ENCODE measurements around the gene AFAP1L1.

AFAP1L1 gene

DNA sequence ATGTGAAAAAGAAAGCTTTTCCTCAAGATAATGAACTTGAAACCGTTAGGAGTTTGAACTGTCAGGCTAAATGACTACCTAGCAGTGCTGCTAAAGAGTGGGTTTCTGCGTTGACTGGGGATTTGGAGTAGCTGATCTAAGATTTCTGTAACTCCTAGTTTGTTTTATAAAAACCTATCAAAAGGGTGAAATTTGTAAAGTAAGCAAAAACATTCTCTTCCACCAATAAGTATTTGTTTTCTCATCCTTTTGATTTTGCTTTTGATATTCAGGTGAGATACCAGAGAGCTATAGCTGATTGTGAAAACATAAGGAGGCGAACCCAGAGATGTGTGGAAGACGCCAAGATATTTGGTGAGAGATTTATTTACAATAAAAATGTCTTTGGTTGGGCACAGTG lies 77.7 kb downstream of the AFAP1L1 start:
- DNase-seq (ENCODE audit: low spot score): no peak

DNA sequence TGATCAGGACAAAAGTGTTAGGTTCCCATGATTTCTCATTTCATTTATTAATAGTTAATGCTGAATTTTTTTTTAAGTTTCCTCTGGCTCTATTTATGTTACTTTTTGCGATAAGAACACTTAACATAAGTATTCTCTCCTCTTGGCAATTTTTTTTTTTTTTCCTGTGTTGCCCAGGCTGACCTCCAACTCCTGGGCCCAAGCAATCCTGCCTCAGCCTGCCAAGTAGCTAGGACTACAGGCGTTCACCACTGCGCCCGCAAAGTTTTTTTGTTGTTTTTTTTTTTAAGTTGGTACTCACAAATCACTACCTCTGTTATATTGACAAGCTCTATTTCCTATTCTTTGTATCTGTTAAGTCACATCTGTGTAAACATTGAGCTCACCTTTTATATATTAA lies 80.5 kb downstream of the AFAP1L1 start:
- DNase-seq (ENCODE audit: low spot score): no peak

DNA sequence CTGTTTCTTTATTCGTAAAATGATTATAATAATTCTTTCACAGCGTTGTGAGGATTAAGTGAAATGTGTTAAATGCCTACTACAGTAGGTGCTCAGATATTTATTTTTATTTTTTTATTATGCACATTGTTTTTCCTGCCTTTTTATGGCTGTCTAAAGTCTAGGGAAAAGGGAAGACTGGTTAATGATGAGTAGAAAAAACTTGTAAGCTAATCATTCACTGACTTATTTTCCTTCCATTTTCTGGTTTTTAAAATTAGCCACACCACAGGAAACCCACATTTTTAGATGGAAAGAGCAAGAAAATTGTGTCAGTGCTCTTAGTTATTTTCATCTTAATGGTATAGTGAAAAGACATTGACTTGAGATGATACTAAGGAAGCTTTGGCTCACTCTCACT lies 82.3 kb downstream of the AFAP1L1 start:
- no peak for DNase-seq (ENCODE audit: low spot score)

DNA sequence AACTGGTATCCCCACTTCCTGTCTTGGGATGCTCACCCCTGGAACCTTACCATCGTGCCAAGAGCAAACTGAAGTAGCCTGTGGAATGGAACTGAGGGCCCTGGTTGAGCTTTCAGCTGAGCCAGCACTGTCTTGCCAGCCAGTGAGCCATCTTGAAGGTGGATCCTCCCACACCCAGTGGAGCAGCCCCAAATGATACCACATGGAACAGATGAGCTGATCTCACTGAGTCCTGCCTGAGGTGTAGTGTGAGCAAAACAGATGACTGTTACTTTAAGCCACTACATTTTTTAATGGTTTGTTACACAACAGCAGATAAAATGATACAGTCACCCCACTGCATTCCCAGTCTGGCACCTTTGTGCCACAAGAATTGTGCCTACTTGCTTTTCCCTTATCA lies 84.0 kb downstream of the AFAP1L1 start:
- no peak for DNase-seq (ENCODE audit: low spot score)

DNA sequence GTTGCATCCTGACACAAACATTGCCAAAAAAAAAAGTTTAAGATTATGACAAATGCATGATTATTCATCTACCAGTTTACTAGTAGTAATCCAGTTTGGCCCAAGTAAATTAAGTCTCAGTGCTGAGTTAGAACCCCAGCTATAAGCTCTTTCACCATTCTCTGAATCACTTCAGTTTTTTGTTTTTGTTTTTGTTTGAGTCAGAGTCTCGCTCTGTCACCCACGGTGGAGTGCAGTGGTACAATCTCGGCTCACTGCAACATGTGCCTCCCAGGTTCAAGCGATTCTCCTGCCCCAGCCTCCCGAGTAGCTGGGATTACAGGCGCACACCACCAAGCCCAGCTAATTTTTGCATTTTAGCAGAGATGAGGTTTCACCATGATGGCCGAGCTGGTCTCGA lies 84.7 kb downstream of the AFAP1L1 start:
- no peak for DNase-seq (ENCODE audit: low spot score)

DNA sequence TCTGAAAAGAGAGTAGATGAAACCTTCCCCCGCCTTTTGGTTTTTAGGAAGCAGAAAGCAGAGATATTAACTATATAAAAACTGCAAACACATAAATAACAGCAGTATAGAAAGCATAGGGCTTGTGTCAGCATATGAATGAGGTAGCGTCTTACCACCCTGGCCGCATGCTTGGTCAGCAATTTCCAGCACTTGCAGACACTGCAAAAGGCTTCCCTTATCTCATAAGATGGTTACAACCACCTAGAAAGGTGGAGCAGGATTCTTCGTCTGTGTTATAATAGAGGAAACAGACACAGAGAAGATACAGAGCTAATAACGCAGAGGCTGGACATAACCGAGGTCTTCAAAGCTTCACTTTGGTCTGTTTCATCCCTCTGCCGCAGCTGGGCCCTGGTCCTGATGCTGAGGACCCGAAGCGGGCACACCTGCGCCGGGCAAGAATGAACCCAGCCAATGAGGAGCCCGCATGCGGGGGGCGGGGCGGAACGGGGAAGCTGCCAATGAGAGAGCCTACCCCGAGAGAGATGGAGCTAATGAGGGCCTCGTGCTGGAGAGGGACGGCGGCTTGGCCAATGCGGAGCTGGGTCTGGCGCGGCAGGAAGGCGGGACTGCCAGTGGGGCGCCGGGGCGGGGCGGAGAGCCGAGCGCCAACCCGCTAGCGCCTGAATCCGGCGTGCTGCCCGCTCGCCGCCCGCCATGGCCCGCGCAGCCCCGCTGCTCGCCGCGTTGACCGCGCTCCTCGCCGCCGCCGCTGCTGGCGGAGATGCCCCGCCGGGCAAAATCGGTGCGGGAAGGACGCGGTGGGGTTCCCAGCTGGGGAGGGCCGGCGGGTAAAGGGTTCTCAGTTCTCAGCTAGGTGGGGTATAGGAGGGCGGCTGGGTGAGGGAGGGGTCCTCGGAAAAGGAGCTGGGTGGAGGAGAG lies 86.0 kb downstream of the AFAP1L1 start, which contains the start of gene PCYOX1L:
TSS of gene PCYOX1L (plus strand) at position 677 of the 924 bp plus-strand sequence. CDS start at position 700, 23 bp downstream.
- DNase-seq (ENCODE audit: low spot score): peak; percentile 97

DNA sequence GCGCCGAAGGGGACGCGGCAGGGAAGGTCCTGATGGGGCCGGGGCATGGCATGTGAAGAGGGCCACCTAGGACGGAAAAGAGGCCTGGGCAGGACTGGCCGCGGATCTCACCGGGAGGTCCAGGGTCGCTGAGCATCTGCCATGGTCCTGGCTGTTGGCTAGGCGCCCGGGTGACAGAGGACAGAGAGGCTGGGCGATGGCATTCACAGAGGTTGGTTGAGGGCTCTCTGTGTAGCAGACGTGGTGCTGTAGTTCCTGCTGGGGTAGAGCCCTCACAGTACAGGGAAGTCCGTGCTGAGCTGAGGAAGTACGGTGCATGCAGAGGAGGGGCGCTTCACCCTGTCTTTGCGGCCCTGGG lies 86.6 kb downstream of the AFAP1L1 start:
- DNase-seq (ENCODE audit: low spot score): no peak

DNA sequence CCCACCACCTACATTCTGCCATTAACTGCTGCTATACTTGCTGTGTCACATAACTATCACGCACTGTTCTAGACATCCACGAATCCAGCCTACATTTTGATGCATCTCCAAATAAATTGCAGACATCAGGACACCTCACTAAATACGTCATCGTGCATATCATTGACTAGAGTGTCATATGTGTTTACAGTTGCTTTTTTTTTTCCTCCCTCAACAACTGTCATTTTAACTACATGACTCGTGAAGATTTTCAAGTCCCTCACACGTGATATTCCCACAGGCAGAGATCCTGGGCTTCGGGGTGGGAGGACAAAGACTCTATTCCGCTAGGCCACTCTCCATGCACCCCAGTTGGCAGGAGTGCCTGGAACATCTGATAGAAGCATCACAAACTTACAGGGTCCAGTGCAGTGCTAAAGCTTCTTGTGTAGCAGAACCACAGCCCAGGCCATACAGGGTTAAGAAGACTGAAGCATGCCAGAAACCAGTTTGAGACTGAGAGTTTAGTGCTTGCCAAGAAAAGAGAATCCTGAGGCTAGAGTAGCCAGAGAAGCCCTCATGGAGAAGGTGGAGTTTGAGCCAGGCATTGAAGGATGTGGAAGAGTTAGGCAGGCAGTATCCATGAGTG lies 87.3 kb downstream of the AFAP1L1 start:
- DNase-seq (ENCODE audit: low spot score): no peak

DNA sequence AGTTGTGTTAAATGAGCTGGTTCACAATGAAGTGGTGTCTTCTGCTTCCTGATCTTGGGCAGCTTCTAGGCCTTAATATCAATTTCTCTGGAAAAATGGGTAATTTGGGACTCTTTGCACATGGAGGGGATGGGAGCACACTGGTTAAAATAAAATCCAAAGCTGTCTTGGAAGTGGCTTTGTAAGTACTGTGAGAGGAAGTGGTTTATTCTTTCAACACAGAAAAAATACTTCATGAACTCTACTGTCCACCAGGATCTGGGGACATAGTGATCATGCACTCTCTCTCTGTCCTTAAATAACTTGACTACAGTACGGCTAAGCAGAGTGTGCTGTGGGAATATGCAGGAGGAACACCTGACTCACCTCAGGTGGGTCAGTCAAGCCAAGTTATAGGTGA lies 88.6 kb downstream of the AFAP1L1 start:
- DNase-seq (ENCODE audit: low spot score): no peak

DNA sequence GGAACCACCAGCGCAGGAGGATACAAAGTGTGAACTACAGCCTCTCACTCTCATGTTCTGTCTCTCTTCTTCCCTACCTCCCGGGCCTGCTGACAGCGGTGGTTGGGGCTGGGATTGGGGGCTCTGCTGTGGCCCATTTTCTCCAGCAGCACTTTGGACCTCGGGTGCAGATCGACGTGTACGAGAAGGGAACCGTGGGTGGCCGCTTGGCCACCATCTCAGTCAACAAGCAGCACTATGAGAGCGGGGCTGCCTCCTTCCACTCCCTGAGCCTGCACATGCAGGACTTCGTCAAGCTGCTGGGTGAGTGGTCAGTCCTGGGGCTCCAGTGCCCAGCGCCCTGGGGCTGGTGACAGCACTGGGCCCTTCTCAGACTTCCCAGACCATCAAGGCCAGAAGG lies 90.9 kb downstream of the AFAP1L1 start:
- no peak for DNase-seq (ENCODE audit: low spot score)

DNA sequence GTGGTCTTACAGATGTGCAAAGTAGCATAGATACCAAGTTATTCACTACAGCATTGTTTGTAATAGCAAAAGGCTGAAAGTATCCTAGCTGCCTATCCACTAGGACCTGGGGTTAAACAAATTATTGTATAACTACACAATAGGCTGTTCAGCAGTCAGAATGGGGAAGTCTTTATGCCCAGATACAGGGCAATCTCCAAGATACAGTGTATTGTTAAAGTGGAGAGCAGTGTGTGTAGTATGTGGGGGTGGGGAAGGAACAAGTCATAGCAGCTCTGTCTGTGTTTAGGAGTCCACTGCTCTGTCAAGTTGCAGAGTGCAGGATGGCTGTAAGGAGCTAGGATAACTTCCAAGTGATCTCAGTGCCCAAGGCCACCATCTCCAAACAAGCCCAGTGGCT lies 91.7 kb downstream of the AFAP1L1 start:
- no peak for DNase-seq (ENCODE audit: low spot score)

DNA sequence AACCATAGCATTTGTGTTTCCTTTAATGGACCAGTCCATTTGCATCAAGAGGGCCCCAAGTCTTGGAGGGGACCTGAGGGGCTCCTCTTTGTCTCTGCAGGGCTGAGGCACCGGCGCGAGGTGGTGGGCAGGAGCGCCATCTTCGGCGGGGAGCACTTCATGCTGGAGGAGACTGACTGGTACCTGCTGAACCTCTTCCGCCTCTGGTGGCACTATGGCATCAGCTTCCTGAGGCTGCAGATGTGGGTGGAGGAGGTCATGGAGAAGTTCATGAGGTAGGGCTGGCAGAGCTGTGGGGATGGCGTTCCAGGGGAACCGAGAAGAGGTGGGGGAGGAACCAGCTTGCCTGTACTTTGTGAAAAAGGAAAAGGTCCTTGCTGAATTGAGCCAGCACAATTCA lies 92.3 kb downstream of the AFAP1L1 start:
- DNase-seq (ENCODE audit: low spot score): no peak

DNA sequence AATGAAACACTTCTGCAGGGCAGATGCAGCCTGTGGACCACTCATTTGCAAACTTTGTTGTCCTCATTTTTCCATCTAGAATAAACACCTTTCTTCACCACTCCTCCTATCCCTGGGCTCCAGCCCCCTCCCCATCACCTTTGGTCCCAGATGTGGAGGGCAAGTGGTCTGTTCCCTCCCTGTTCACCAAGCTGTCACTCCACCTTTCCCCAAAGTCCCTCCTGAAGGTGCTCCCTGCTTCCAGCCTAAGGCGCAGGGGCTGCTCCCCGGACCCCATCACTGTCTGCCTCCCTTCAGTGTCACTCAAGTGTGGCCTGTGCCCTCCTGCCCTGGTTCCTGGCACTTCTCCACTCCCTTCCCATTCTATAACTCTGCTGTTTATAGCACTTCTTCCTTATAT lies 93.1 kb downstream of the AFAP1L1 start:
- DNase-seq (ENCODE audit: low spot score): no peak

DNA sequence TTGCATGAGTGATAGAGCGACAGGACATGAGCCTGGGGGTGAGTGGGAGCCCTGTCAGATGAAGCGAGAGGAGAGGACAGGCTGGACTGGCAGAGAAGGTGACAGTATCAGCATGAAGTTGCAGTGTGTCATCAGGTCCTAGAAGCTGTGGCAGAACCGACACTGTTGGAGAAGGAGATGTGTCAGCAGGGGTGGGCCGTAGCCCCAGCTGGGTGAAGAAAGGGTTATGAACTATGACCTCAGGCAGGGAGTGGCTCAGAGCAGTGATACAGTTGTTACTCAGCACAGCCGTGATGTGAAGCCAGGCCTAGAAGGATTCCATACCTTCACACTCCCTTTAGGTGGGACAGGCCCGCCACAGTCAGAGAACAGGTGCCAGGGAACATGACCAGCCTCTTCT lies 93.8 kb downstream of the AFAP1L1 start:
- DNase-seq (ENCODE audit: low spot score): no peak

DNA sequence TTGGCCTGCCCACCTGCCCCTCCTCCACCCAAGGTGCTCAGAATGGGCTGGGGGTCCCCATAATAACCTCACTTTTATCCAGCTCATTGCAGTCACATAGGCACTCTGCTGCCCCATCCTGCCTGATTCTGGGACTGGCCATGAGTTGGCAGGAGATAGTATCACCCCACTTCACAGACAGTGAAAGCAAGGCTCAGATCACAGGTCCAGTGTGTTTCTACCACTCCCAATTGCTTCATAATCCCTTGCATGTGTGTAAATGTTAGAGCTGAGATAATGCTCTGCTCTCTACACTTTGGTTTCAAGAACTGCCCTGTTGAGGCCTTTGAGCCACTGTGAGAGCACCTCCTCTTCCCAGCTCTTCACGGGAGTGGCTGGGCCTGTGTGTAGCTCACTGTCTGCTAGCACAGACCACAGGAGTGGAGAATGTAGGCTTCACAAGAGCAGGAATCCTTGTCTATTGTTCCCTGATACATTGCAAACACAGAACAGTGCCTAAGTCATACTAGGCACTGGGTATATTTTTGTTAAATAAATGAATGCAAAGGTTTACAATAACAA lies 94.6 kb downstream of the AFAP1L1 start:
- DNase-seq (ENCODE audit: low spot score): no peak

DNA sequence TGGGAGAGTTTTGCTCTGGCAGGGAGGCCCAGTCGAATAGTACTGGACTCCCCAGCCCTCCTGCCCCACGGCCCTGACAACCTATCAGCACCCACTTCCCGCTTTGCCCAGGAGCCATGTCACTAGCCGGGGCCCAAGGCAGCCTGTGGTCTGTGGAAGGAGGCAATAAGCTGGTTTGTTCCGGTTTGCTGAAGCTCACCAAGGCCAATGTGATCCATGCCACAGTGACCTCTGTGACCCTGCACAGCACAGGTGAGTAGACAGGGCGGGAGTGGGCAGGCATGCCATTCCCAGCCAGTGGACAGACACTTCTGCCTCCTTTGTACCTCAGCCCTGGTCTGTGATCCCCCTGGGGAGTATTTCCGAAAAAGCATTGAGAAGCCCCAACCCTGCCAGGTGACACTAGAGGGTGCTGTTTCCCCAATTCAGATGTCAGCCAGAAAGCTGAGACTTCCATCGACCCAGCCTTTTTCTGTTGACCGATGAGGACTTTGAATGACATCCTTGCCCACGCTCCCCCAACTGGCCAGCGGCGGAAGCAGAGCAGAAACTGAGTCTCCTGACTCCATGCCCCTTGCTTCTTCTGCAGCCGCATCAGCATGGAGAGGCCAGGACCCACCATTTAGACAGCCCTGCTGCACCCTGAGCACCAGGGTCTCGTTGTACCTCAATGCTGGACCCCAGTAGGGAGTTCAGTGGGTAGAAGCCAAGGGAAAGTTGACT lies 95.8 kb downstream of the AFAP1L1 start:
- peak; percentile 85 for DNase-seq (ENCODE audit: low spot score)

DNA sequence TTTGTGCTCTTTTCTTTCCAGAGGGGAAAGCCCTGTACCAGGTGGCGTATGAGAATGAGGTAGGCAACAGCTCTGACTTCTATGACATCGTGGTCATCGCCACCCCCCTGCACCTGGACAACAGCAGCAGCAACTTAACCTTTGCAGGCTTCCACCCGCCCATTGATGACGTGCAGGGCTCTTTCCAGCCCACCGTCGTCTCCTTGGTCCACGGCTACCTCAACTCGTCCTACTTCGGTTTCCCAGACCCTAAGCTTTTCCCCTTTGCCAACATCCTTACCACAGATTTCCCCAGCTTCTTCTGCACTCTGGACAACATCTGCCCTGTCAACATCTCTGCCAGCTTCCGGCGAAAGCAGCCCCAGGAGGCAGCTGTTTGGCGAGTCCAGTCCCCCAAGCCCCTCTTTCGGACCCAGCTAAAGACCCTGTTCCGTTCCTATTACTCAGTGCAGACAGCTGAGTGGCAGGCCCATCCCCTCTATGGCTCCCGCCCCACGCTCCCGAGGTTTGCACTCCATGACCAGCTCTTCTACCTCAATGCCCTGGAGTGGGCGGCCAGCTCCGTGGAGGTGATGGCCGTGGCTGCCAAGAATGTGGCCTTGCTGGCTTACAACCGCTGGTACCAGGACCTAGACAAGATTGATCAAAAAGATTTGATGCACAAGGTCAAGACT lies 96.5 kb downstream of the AFAP1L1 start:
- no peak for DNase-seq (ENCODE audit: low spot score)

DNA sequence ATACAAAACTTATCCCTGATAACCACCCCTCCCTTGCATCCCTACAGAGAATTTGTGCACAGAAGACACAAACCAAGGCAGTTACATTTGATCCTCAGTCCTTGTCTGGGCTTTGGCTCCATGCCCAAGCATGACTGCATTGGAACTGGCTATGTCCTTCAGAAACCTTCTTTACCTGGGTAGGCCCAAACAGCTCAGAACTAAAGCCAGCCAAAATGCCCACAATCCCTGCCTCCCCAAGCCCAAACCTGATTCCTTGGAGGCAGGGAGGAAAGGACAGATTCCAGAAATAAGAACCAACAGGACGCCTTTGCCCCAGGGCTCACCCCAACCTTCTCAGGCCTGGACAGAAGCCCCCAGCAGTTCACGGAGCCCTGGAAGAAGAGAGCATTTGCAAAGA lies 99.2 kb downstream of the AFAP1L1 start:
- no peak for DNase-seq (ENCODE audit: low spot score)

DNA sequence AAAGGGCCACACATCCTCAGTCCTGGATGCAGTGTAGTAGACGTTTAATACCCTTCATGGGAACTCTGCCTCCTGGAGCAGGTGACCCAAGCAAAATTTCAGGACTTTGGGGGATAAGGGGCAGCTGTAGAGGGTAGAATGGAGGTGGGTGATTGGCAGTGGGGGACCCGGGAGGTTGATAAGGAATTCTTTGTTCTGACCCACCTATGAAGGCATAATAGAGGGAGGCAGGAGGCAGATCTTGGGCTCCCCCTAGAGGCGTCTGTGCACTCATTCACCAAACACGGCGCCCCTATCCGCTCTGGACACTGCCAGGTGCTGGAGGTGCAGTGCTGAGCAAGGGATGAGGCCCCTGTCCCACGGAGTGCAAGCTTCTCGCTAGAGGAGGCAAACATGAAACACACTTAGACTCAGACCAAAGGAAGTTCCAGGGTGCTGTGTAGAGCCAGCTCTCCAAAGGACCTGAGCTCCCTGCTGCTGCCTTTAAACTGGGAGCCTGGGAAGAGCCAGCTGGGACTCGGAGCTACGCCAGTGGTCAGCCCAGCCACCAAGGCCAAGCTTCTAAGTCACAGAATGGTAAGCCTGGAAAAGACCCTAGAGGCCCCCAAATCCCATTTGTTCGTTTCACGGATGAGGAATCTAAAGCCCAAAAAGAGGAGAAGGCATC lies 99.8 kb downstream of the AFAP1L1 start:
- DNase-seq (ENCODE audit: low spot score): peak; percentile 76

DNA sequence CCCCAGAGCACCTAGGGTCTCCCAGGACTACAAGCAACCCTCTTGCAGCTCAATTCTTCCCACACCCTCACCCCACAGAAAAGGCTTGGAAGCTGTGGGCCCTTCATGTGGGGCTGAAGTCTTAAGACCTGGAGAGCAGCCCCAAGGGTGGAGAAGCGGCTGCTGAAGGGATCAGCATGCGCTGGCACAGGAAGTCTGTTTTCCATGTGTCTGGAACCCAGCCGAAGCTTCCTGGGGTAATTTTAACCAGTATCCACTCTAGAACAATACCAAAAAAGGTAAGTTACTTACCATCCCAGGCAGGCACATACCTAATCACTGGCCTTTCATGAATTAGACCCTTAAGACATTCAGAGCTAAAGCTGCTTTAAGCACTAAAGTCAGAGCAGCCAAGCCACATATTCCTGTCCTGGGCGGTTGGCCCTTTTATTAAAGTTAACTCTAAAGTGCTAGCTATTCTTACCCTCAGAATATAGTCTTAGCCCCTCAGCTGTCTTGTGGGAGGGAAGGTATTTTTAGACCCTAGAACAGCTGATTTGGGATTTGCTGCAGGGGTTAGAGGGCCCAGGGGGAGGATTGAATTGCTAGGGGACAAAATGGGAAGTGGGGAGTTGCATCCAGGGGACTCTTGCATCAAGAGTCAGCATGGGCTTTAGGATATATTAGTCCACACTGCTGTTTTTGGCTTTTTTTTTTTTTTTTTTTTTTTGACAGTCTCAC lies 100.6 kb downstream of the AFAP1L1 start:
- no peak for DNase-seq (ENCODE audit: low spot score)

DNA sequence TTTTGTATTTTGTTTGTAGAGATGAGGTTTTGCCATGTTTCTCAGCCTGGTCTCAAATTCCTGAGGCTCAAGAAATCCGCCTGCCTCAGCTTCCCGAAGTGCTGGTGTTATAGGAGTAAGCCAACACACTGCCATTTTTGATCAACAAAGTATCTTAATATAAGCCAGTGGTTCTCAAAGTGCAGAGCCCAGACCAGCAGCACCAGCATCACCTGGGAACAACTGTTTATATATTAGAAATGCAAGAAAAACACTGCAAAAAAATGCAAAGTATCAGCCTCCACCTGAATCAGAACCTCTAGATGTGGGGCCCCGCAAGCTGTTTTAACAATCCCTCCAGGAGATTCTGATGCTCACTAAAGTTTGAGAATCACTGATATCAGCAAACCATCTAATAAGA lies 101.3 kb downstream of the AFAP1L1 start:
- no peak for DNase-seq (ENCODE audit: low spot score)
